ENCODE results near the gene VEPH1.

- no peak for TF ChIP-seq CTCF (IDR thresholded peaks at IDR 0.05)
- no peak for TF ChIP-seq POLR2A (IDR thresholded peaks at IDR 0.05)
These were observed 264.8 kb downstream of the VEPH1 start for GRCh38 chr3:157238457-157238856.

All from Peyer's patch (tissue), 4 donors.